Gastrocnemius medialis (tissue), 4 donors: ENCODE measurements around the gene AGBL1. TPM values are rescaled to one million over a fixed set of nuclear protein-coding genes. Genes with fewer than 3 reads are reported as not detected.

Experiments used
- ATAC-seq, 2 donors: fragments of 150-250 bp; one replicate each; pipeline ENCODE4 v1.9.1; 2016
- DNase-seq, 2 donors: peaks; one replicate each; pipeline ENCODE4 v3.0.0-alpha.2; 2019
- H3K27ac ChIP-seq, 4 donors: fragments of 200-600 bp; sonication (generic); 1 replicate in 1 of 4; 2 replicates in 3 of 4; pipeline ENCODE4 v1.5.1; 2016 to 2018; ENCODE audit warnings: mild to moderate bottlenecking in 2 of 4, moderate library complexity in 1 of 4
- H3K27me3 ChIP-seq, 3 donors: fragments of 200-600 bp; sonication (generic) in 2 of 3; 1 replicate in 1 of 3; 2 replicates in 2 of 3; pipeline versions ENCODE4 v1.5.1 to v1.6.0; 2016 to 2019; ENCODE audit warnings: mild to moderate bottlenecking in 1 of 3, moderate library complexity in 1 of 3
- H3K36me3 ChIP-seq, 2 donors: fragments of 200-600 bp; sonication (generic) in 1 of 2; one replicate each; pipeline ENCODE4 v1.5.1; 2017 to 2018
- H3K4me1 ChIP-seq, 2 donors: fragments of 200-600 bp; sonication (generic) in 1 of 2; one replicate each; pipeline ENCODE4 v1.5.1; 2016 to 2017; ENCODE audit warnings: mild to moderate bottlenecking in 2 of 2
- H3K4me3 ChIP-seq, 4 donors: fragments of 200-600 bp; sonication (generic) in 3 of 4; 1 replicate in 1 of 4; 2 replicates in 3 of 4; pipeline ENCODE4 v1.5.1; 2016 to 2019; ENCODE audit warnings: mild to moderate bottlenecking in 2 of 4
- H3K9me3 ChIP-seq, 3 donors: fragments of 200-600 bp; sonication (generic) in 2 of 3; 1 replicate in 1 of 3; 2 replicates in 2 of 3; pipeline ENCODE4 v1.5.1; 2016 to 2019
- CTCF ChIP-seq, 5 experiments: fragments of 450-650 bp in 3 of 5; fragments of 200-600 bp in 2 of 5; sonication (generic) in 2 of 5; IDR thresholded peaks in 4 of 5; conservative IDR thresholded peaks in 1 of 5; 1 replicate in 4 of 5; 2 replicates in 1 of 5; pipeline ENCODE4 v1.5.1; 2016 to 2019; ENCODE audit warnings: antibody characterized with exemption in 5 of 5, mild to moderate bottlenecking in 3 of 5, moderate library complexity in 3 of 5
- POLR2A ChIP-seq, 2 donors: fragments of 450-650 bp; IDR thresholded peaks; one replicate each; pipeline ENCODE4 v1.6.1; 2017; ENCODE audit warnings: antibody characterized with exemption in 2 of 2, mild to moderate bottlenecking in 2 of 2, moderate library complexity in 2 of 2
- in situ Hi-C, 4 donors: fragments of 200-750 bp; cut with MboI; loops; one replicate each; pipeline versions ENCODE4 v1.15.0 to v1.8.0; 2017; ENCODE audit warnings: low sequenced_read_pairs in 4 of 4
- intact Hi-C: fragments of 100-400 bp; cut with DNase I; formaldehyde crosslinking; loops from one replicate; pipeline ENCODE4 v1.15.1; 2023; ENCODE audit warnings: low total_unique reads
- total RNA-seq, 4 donors: library from RNA; depleted of rRNA; stranded (reverse); fragments of >200 nt; gene quantifications; one replicate each; pipeline versions ENCODE4 v1.1.0 to v1.2.3, GENCODE V29; 2016

The AGBL1 gene
- total RNA-seq, 4 donors from 2014 or later, result 3.8 to 29.7 (median 15.9) TPM

GRCh38 chr15:86903642-86904421, 824.2 kb downstream of the AGBL1 start:
- intact Hi-C loops, result no loop called here
- H3K27ac ChIP-seq, result no peak overlapping the region
- TF ChIP-seq CTCF (IDR thresholded peaks at IDR 0.05 in 4 of 5, conservative IDR thresholded peaks at IDR 0.05 in 1 of 5) (no peak), POLR2A (IDR thresholded peaks at IDR 0.05) (no peak)
- ATAC-seq, result no peak
- H3K4me1 ChIP-seq, result no peaks in the 10 kb centered on the region
- no peaks in the 10 kb centered on the region for H3K27me3 ChIP-seq
- no peak for DNase-seq
- H3K4me3 ChIP-seq, result no peak overlapping the region
- H3K9me3 ChIP-seq, result no peaks in the 10 kb centered on the region
- H3K36me3 ChIP-seq, result no peaks in the 10 kb centered on the region
- in situ Hi-C loops, result loop anchor here in 1 of 4 donors (25.0 kb wide), 1 partner anchor 1358 kb away; the partner anchor contains the start of gene NTRK3

GRCh38 chr15:86905625-86906256, 826.1 kb downstream of the AGBL1 start:
- no peak overlapping the region for H3K4me3 ChIP-seq
- no peak for DNase-seq
- no peaks in the 10 kb centered on the region for H3K4me1 ChIP-seq
- TF ChIP-seq CTCF (IDR thresholded peaks at IDR 0.05 in 4 of 5, conservative IDR thresholded peaks at IDR 0.05 in 1 of 5) (no peak), POLR2A (IDR thresholded peaks at IDR 0.05) (no peak)
- H3K27ac ChIP-seq, result no peak overlapping the region
- intact Hi-C loops, result no loop called here
- no peak for ATAC-seq
- no peaks in the 10 kb centered on the region for H3K36me3 ChIP-seq
- no peaks in the 10 kb centered on the region for H3K9me3 ChIP-seq
- in situ Hi-C loops, result loop anchor here in 1 of 4 donors (25.0 kb wide), 1 partner anchor 1357 kb away; the partner anchor contains the start of gene NTRK3
- no peaks in the 10 kb centered on the region for H3K27me3 ChIP-seq

GRCh38 chr15:86906376-86906775, 826.7 kb downstream of the AGBL1 start:
- no peak overlapping the region for H3K4me3 ChIP-seq
- intact Hi-C loops, result no loop called here
- no peaks in the 10 kb centered on the region for H3K4me1 ChIP-seq
- no peaks in the 10 kb centered on the region for H3K9me3 ChIP-seq
- no peaks in the 10 kb centered on the region for H3K27me3 ChIP-seq
- no peak overlapping the region for H3K27ac ChIP-seq
- in situ Hi-C loops, result loop anchor here in 1 of 4 donors (25.0 kb wide), 1 partner anchor 1356 kb away; the partner anchor contains the start of gene NTRK3
- DNase-seq (no peak), ATAC-seq (no peak)
- H3K36me3 ChIP-seq, result no peaks in the 10 kb centered on the region
- TF ChIP-seq POLR2A (IDR thresholded peaks at IDR 0.05) (no peak), CTCF (IDR thresholded peaks at IDR 0.05 in 4 of 5, conservative IDR thresholded peaks at IDR 0.05 in 1 of 5) (no peak)

DNA sequence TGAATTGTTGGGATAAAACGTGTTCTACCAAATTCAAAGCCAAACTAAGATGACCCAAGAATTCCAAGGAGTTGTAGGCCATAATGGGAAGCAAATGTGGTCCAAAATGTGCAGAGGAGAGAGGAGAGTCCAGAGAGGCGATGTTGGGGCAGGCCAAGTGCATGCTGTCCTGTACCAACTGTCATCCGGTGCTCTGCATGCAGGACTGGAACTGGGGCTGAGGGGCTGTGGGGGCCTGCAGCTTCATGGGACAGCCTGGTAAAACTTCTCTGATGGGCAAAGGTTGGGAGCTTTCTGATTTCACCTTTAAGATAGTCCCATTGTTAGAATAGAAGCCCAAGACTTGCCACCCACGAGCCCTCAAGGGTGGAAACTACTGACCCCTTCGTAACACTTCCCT, 831.4 kb downstream of the AGBL1 start:
- TF ChIP-seq CTCF (IDR thresholded peaks at IDR 0.05 in 4 of 5, conservative IDR thresholded peaks at IDR 0.05 in 1 of 5) (no peak), POLR2A (IDR thresholded peaks at IDR 0.05) (no peak)
- Histone ChIP-seq H3K27me3 (no peaks in the 10 kb centered on the region), H3K4me1 (peaks cover 0 to 7% of the 10 kb centered on the region in 2 donors), H3K4me3 (no peak overlapping the region), H3K27ac (no peak overlapping the region), H3K9me3 (no peaks in the 10 kb centered on the region), H3K36me3 (no peaks in the 10 kb centered on the region)
- no peak for ATAC-seq
- DNase-seq, result no peak
- in situ Hi-C loops, result loop anchor here in 2 of 4 donors (10.0 to 25.0 kb wide), 2 partner anchors 1344 to 1351 kb away; partner anchors contain the start of gene NTRK3 (in 2 of the 2)
- intact Hi-C loops, result loop anchor here (10.0 kb wide), 1 partner anchor 1334 kb away; no protein-coding TSS in a partner anchor
